ENCODE results near the gene CALM3. TPM values are rescaled to one million over a fixed set of nuclear protein-coding genes. Genes with fewer than 3 reads are reported as not detected.

CALM3 gene
- polyA plus RNA-seq, 1 donor (not counting 4 experiments of a cell fraction or from before 2014, with no cell fraction given): 411 TPM

DNA sequence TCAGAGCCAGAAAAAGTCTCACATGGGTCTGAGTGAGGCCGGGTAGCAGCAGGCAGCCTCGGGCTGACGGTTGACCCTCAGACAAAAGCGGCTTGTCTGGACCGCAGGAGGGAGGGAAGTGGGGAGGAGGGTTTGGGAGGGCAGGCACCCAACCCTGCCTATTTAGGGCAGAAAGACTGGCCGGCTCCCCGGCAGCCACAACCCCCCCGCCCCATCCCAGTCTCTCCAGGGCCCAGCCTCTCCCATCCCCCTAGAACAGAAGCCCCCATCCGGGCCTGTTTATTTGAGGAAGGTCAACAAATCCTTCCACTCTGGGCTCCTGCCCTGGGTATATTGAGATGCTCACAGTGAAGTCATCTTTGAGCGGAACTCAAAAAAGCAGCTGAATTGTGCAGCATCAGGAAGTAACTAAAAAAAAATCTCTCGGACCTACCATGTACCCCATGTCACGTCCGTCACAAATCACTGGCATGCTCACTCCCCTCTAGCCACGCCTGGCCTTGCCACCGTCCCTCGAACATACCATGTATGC is 53.6 kb downstream of the CALM3 start:
- TF ChIP-seq EZH2 (IDR thresholded peaks at IDR 0.05; ENCODE audit: low read length): no peak
- TF ChIP-seq, protein P1, sequence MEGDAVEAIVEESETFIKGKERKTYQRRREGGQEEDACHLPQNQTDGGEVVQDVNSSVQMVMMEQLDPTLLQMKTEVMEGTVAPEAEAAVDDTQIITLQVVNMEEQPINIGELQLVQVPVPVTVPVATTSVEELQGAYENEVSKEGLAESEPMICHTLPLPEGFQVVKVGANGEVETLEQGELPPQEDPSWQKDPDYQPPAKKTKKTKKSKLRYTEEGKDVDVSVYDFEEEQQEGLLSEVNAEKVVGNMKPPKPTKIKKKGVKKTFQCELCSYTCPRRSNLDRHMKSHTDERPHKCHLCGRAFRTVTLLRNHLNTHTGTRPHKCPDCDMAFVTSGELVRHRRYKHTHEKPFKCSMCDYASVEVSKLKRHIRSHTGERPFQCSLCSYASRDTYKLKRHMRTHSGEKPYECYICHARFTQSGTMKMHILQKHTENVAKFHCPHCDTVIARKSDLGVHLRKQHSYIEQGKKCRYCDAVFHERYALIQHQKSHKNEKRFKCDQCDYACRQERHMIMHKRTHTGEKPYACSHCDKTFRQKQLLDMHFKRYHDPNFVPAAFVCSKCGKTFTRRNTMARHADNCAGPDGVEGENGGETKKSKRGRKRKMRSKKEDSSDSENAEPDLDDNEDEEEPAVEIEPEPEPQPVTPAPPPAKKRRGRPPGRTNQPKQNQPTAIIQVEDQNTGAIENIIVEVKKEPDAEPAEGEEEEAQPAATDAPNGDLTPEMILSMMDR (optimal IDR thresholded peaks at IDR 0.05 in 1 of 3, IDR thresholded peaks at IDR 0.05 in 1 of 3, conservative IDR thresholded peaks at IDR 0.05 in 1 of 3; ENCODE audit: extremely low read depth in 1 of 3, insufficient read depth in 2 of 3, low read length in 3 of 3): no peak

DNA sequence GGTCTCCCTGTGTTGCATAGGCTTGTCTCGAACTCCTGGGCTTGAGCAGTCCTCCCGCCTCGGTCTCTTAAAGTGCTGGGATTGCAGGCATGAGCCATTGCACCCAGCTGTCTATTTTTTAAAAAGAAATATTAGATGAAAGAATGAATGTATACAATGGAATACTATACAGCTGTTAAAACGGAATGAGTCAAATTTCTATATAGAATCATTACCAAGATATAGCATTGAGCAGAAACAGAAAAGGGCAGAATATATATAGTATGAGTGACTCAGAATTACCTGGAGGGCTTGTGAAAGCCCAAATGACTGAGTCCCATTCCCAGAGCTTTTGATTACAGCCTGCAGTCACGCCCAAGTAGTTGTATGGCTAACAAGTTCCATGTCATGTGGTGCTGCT is 55.4 kb downstream of the CALM3 start:
- no peak overlapping the region for H3K27ac ChIP-seq (ENCODE audit: control insufficient read depth, insufficient read depth, low read length)

More for the DNA sequence above, 53.6 kb downstream of the CALM3 start:
- Histone ChIP-seq H3K27me3 (ENCODE audit: control insufficient read depth, extremely low read depth, insufficient read depth, low read length) (peaks cover 26% of the 10 kb centered on the region), H3K9ac (ENCODE audit: control insufficient read depth, extremely low read depth, insufficient read depth, low read length) (no peak overlapping the region), H3K27ac (ENCODE audit: control insufficient read depth, insufficient read depth, low read length) (no peak overlapping the region), H2AFZ (ENCODE audit: control insufficient read depth, low read length) (no peak overlapping the region), H3K9me3 (ENCODE audit: control insufficient read depth, low read depth, low read length) (no peaks in the 10 kb centered on the region), H3K4me1 (ENCODE audit: control insufficient read depth, extremely low read depth, insufficient read depth, low read length) (peaks cover 1% of the 10 kb centered on the region), H3K79me2 (ENCODE audit: control insufficient read depth, insufficient read depth, low read length) (no peaks in the 10 kb centered on the region), H3K4me3 (ENCODE audit: control insufficient read depth in 2 of 3, extremely low read depth in 1 of 3, insufficient read depth in 2 of 3, low read depth in 1 of 3, low read length in 3 of 3) (no peak overlapping the region), H3K9me1 (ENCODE audit: control insufficient read depth, extremely low read depth, insufficient read depth, low read length) (no peaks in the 10 kb centered on the region), H4K20me1 (ENCODE audit: control insufficient read depth, extremely low read depth, insufficient read depth, low read length) (no peaks in the 10 kb centered on the region), H3K36me3 (ENCODE audit: control insufficient read depth in 2 of 2, extremely low read depth in 1 of 2, insufficient read depth in 2 of 2, low read length in 2 of 2) (no peaks in the 10 kb centered on the region), H3K4me2 (ENCODE audit: control insufficient read depth, extremely low read depth, insufficient read depth, low read depth, low read length) (no peak overlapping the region)
- no peak for FAIRE-seq
- dilution Hi-C loops (cut with MboI; ENCODE audit: extremely low pct_ligation_motif_present, low sequenced_read_pairs): no loop called here
- no peak for DNase-seq (ENCODE audit: low read depth, low spot score)

More for the DNA sequence above, 55.4 kb downstream of the CALM3 start:
- dilution Hi-C loops (cut with MboI; ENCODE audit: extremely low pct_ligation_motif_present, low sequenced_read_pairs): no loop called here
- FAIRE-seq (no peak), DNase-seq (ENCODE audit: low read depth, low spot score) (no peak)
- Histone ChIP-seq H2AFZ (ENCODE audit: control insufficient read depth, low read length) (no peak overlapping the region), H3K27me3 (ENCODE audit: control insufficient read depth, extremely low read depth, insufficient read depth, low read length) (peaks cover 26% of the 10 kb centered on the region), H3K9me3 (ENCODE audit: control insufficient read depth, low read depth, low read length) (no peaks in the 10 kb centered on the region), H3K79me2 (ENCODE audit: control insufficient read depth, insufficient read depth, low read length) (no peaks in the 10 kb centered on the region), H4K20me1 (ENCODE audit: control insufficient read depth, extremely low read depth, insufficient read depth, low read length) (no peaks in the 10 kb centered on the region), H3K36me3 (ENCODE audit: control insufficient read depth in 2 of 2, extremely low read depth in 1 of 2, insufficient read depth in 2 of 2, low read length in 2 of 2) (no peaks in the 10 kb centered on the region), H3K9ac (ENCODE audit: control insufficient read depth, extremely low read depth, insufficient read depth, low read length) (no peak overlapping the region), H3K4me3 (ENCODE audit: control insufficient read depth in 2 of 3, extremely low read depth in 1 of 3, insufficient read depth in 2 of 3, low read depth in 1 of 3, low read length in 3 of 3) (no peak overlapping the region), H3K9me1 (ENCODE audit: control insufficient read depth, extremely low read depth, insufficient read depth, low read length) (no peaks in the 10 kb centered on the region), H3K4me1 (ENCODE audit: control insufficient read depth, extremely low read depth, insufficient read depth, low read length) (peaks cover 9% of the 10 kb centered on the region), H3K4me2 (ENCODE audit: control insufficient read depth, extremely low read depth, insufficient read depth, low read depth, low read length) (no peak overlapping the region)
- TF ChIP-seq EZH2 (IDR thresholded peaks at IDR 0.05; ENCODE audit: low read length): no peak
- TF ChIP-seq, protein P1 (optimal IDR thresholded peaks at IDR 0.05 in 1 of 3, IDR thresholded peaks at IDR 0.05 in 1 of 3, conservative IDR thresholded peaks at IDR 0.05 in 1 of 3; ENCODE audit: extremely low read depth in 1 of 3, insufficient read depth in 2 of 3, low read length in 3 of 3): no peak
